ENCODE measurements around the gene COL26A1.

The COL26A1 gene

DNA sequence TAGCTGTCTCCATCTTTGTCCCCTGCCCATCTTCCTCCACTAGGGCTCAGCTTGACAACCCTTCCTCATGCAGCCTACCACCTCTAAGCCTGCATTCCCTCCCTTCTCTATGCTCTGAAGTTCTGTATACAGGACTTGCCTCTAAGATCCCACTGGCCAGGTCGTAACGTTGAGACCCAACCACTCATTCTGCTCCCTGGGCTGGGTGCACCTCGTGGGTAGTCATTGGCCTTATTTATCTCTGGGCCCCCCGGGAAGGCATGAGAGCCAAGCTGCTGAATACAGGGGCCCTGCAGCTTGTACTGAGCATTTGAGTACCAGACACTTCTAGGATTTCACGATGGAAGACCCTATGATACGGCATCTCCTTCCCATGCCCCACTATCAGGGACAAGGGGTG, 235.3 kb downstream of the COL26A1 start:
- CTCF ChIA-PET, result interaction anchor here (1.1 kb wide), 2 partner anchors 226 to 675 kb away, joined by 3 read pairs; no protein-coding TSS in a partner anchor
- DNase-seq (ENCODE audit: extremely low spot score), result no peak
- TF ChIP-seq, protein P1, sequence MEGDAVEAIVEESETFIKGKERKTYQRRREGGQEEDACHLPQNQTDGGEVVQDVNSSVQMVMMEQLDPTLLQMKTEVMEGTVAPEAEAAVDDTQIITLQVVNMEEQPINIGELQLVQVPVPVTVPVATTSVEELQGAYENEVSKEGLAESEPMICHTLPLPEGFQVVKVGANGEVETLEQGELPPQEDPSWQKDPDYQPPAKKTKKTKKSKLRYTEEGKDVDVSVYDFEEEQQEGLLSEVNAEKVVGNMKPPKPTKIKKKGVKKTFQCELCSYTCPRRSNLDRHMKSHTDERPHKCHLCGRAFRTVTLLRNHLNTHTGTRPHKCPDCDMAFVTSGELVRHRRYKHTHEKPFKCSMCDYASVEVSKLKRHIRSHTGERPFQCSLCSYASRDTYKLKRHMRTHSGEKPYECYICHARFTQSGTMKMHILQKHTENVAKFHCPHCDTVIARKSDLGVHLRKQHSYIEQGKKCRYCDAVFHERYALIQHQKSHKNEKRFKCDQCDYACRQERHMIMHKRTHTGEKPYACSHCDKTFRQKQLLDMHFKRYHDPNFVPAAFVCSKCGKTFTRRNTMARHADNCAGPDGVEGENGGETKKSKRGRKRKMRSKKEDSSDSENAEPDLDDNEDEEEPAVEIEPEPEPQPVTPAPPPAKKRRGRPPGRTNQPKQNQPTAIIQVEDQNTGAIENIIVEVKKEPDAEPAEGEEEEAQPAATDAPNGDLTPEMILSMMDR (IDR thresholded peaks at IDR 0.05; ENCODE audit: control extremely low read depth, extremely low read depth, low read depth, missing control alignments), result no peak
- POLR2A ChIA-PET, result no interaction called here

DNA sequence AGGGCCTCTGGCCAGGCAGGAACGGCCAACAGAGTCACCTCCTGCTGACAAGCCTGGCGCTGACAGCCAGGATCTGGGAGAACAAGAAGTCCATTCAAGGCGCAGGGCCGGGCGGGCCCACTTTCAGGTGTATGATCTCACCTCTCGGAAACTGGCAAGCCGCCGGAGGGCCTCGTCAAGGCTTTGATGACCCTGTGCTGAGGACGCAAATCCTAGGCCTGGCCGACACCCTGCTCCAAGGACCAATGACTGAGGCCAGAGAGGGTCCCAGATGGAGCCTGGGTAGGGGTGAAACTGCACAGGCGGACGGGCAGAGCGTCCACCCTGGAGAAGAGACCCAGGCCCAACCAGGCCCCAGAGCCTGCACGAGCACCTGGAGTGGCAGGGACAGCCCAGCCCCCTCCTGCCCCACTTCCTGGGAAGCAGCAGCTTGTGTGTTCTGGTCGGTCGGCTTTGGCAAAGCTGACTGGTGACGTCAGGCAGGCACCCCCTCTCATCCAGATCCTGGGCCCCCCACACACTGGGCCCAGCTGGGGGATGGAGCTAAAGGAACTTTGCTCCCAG, 235.8 kb downstream of the COL26A1 start:
- DNase-seq (ENCODE audit: extremely low spot score), result no peak
- POLR2A ChIA-PET, result no interaction called here
- CTCF ChIA-PET, result interaction anchor here (1.1 kb wide), 1 partner anchor 674 kb away, joined by 3 read pairs; no protein-coding TSS in a partner anchor
- TF ChIP-seq, protein P1 (IDR thresholded peaks at IDR 0.05; ENCODE audit: control extremely low read depth, extremely low read depth, low read depth, missing control alignments), result no peak

DNA sequence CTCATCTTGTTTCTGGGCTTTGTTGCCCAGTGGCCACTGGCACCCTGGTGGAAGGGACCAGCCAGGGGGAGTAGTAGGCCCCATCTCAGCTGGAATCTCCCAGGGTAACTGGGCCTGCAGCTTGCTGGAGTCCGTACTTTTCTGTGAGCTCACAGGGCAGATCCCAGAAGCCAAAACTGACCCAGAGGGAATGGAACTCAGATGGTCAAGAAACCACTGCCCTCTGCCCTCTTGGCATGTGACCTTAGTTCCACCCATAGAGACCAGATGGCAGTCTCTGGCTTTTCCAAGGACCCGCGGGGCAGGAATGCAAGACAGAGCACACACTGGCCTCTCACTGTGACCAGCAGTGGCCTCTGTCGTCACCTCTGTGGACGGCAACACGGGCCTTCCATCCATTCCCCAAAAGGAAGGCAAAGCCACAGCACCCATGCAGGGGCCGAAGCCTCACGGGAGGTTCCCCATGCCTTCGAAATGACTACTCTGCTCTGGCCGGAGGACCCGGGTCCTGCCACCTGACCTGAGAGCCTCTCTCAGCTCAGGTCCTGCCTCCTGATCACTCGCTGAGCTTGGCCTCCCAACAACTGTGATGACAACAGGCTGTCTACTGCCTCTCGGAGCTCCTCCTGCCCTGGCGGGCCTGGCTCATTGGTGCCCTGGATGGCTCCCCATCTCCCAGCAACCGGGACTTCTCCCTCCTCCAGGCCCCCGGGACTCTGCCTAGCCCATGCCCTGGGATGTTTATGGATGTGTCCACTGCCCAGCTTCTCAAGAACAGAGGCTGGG, 236.5 kb downstream of the COL26A1 start:
- POLR2A ChIA-PET, result no interaction called here
- TF ChIP-seq, protein P1 (IDR thresholded peaks at IDR 0.05; ENCODE audit: control extremely low read depth, extremely low read depth, low read depth, missing control alignments), result no peak
- no peak for DNase-seq (ENCODE audit: extremely low spot score)
- CTCF ChIA-PET, result interaction anchor here (0.9 to 1.4 kb wide), 3 partner anchors 10 to 674 kb away, joined by 3 to 5 read pairs (median 5); no protein-coding TSS in a partner anchor

DNA sequence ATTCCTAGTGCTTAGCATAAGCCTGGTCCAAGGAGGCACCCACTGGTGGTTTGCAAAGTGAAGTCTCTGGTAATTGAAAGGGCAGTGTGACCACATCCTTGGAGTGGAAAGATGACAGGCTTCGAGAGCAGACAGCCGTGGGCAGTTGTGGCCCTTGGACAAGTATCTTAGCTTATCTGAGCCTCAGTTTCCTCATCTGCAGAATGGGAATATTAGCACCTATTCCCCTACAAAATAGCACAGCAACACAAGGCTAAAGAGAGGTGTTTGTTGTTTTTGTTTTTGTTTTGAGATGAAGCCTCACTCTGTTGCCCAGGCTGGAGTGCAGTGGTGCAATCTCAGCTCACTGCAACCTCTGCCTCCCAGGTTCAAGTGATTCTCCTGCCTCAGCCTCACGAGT, 237.1 kb downstream of the COL26A1 start:
- ChIA-PET CTCF (interaction anchor here (0.9 to 1.4 kb wide), 3 partner anchors 9 to 673 kb away, joined by 3 to 5 read pairs (median 5); no protein-coding TSS in a partner anchor), POLR2A (no interaction called here)
- TF ChIP-seq, protein P1 (IDR thresholded peaks at IDR 0.05; ENCODE audit: control extremely low read depth, extremely low read depth, low read depth, missing control alignments), result no peak
- DNase-seq (ENCODE audit: extremely low spot score), result no peak

DNA sequence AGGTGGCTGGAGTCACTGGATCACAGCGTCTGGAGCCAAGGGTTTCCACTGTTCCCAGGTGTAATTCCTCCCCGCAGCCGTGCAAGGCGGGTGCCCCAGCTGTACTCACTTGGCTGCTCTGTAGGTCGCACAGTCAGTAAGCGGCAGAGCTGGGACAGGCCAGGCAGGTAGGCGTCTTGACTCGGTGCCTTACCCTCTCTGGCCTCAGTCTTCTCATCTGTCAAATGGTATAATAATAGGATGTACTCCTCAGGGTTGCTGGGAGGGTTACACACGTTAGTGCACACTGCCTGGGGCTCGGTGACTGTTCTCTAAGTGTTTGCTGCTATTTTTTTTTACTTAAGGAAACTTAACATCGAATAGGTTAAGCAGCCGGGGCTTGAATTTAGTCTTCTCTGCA, 239.4 kb downstream of the COL26A1 start:
- CTCF ChIA-PET, result interaction anchor here (1.0 to 4.4 kb wide), 12 partner anchors 9 to 670 kb away, joined by 3 to 24 read pairs (median 4); no protein-coding TSS in a partner anchor
- POLR2A ChIA-PET, result no interaction called here
- TF ChIP-seq, protein P1 (IDR thresholded peaks at IDR 0.05; ENCODE audit: control extremely low read depth, extremely low read depth, low read depth, missing control alignments), result no peak
- no peak for DNase-seq (ENCODE audit: extremely low spot score)

DNA sequence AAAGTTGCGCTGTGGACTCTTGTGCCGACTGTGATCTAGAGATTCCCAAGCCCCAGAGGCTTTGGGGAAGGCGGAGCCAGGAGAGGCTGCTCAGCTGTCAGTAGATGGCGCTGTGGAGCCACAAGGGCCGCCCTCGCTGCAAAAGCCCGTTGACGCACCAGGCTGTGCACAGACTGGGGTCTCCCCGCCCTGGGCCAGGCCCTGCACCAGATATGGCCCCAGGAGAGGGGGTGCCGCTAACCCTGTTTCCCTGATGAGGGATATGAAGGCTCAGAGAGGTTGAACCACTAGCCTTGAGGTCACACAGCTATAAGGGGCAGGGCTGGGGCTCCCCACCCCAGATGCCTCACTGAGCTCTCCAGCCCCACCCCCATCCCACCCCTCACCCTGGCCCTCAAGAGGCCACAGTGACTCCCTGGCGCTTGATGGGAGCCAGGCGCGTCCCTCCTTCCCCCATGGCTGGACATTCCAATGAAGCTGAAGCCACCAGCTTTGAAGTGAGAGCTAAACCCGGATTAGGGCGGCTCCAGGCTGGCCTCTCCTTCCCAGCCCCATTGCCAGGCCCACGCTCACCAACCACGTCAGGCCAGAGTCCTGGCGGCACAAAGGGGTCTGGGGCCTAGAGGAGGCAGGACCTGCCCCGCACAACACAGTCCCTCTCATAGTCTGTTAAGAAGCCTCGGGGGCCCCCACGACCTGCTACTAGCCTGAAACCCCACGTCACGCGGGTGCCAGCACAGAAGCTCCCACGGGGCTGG, 240.0 kb downstream of the COL26A1 start:
- TF ChIP-seq, protein P1 (IDR thresholded peaks at IDR 0.05; ENCODE audit: control extremely low read depth, extremely low read depth, low read depth, missing control alignments), result peak; percentile 92
- CTCF ChIA-PET, result interaction anchor here (0.6 to 4.4 kb wide), 27 partner anchors 9 to 789 kb away, joined by 3 to 24 read pairs (median 4); no protein-coding TSS in a partner anchor
- DNase-seq (ENCODE audit: extremely low spot score), result peak; percentile 83
- POLR2A ChIA-PET, result no interaction called here

All from GM10248 (cell line).